GM18870 (cell line): ENCODE results near the gene FRAT2.

Experiments
- ATAC-seq: cut with Tn5 transposase; IDR thresholded peaks from one replicate; pipeline ENCODE4 v1.9.1; 2021; ENCODE audit warnings: moderate library complexity; ENCODE audit not compliant: unreplicated experiment

Gene FRAT2

DNA sequence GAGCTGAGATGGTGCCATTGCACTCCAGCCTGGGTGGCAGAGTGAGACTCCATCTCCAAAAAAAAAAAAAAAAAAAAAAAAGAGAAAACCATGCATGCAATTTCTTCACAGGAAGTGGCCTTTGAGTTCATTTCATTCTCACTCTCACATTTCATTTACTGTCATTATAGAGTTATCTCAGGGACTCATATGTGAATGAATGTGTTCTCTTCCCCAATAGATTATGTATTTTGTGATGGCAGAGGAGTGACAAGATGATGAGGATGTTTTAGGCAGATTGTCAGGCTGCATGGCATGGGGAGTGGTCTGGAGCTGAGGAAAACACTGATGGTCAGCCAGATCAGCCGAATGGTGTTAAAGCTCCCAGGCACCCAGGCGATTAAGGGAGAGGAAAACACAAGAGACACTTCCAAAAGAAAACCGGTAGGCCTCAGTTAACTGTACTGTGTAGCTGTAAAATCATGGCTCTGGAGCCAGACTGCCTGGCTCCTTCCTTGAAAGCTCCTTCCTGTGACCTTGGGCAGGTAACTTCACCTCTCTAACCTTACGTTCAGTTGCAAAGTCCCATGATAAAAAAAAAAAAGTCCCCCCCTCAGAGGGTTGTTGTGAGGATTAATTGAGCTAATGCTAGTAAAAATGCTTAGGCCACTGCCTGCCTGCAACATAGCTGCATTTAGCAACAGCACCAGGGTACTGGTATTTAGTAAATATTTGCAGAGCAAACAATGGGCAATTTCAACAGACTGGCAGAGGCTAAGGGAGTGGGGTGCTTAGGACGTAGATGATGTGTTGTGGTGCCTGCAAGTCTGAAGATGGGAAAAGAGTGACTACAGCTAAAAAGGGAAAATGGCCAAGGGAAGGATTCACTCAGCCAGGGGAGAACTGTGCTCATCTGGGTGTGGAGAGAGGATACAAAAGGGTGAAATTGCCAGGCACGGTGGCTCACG, 6.9 kb downstream of the FRAT2 start:
- no peak for ATAC-seq

DNA sequence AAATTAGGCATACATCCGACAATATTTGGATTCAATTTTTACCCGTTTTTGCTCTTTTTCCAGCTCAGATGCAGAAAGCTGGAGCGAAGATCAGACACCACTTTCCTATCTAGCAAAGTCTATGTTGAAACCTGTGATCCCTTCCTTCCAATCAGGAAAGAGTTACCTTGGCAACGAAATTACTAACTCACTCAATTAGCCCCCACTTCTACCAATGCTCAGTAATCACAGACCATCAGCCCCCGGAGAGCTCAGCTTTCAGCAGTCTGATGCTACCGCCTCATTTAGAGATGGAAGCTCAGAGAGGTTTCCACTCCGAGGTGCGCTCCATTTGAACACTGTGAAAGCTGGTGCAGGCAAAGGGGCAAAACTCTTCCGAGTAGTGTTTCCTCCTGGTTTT, 8.8 kb downstream of the FRAT2 start:
- ATAC-seq: no peak

DNA sequence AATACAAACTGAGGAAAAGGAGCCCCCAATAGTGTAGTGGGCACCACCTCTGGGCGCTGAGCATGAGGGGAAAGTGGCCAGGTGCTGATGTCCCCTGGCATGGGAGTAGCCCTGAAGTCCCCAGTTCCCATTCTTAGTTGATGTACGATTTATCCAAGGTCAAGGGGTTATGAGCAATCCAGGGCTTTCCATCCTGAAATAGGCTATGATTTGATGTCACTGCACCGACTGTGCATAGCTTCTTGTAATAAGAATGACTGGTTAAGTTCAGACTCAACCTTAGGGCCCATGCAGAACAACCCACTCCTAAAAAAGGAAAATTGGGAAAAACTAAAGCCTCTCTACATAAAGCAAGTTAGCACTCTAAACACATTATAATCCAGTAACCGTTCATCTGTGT, 11.0 kb downstream of the FRAT2 start:
- ATAC-seq: no peak

GRCh38 chr10:97321804-97322190, 12.7 kb downstream of the FRAT2 start:
- no peak for ATAC-seq

DNA sequence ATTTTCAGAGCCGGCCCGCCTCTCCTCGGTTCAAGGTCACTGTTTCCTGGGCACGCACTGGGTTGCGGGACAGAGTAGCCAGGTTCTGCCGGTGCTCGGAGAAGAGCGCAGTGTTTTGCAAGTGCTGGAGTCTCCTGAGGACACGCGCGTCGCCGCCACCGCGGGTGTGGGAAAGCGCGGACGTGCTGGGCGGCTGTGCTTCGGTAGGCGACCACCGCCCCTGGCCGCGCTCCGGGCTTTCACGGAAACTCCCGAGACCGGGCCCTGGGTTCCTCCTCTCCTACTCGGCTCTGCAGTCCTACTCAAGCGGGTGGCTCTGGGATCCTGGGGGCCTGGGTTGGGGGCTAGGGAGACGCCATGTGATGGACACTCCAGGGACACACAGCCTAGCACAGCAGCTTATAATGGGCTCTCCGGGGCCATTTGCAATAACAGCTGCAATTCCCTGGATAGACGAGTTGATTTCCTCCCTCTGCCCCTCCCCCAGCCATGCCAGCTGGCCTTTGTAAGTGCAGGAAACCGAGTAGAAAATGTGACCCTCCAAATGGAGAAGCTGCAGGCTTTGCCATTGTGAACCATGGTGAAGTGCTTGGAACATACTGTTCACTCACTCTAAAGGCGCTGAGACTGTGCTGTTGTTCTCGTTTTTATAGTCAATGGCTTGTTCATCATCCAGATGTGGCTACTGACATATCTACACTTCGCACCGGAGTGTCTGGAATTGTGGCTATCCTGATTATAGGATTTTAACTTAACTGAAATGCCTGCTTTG, 13.3 kb downstream of the FRAT2 start:
- no peak for ATAC-seq

DNA sequence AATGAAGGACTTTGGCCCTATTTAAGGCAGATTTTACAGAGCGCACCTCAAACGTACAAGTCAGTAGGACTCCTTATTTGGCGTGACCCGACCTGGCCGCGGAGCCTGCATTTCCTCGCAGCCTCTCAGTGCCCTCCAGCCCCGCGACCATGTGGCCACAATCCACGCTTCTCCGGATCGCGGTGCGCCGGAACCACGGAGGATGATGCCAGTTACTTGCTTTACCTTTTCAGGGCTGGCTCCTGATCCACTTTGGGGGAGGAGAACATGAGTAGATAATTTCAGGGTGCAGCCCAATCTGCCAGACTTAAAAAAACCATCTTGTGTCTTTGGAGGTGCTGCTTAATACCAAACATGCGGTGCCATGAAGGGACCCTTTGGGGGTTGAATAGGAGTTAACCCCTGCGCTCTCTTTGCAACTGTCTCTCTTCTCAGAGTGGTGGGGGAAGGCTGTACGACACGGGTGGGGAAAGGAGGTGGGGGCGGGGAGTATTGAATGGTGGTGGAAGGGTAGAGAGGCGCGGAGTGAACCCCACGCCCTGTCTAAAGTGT, 14.0 kb downstream of the FRAT2 start:
- no peak for ATAC-seq

- no peak for ATAC-seq
Measured at GRCh38 chr10:97319671-97320479, 14.7 kb downstream of the FRAT2 start.

DNA sequence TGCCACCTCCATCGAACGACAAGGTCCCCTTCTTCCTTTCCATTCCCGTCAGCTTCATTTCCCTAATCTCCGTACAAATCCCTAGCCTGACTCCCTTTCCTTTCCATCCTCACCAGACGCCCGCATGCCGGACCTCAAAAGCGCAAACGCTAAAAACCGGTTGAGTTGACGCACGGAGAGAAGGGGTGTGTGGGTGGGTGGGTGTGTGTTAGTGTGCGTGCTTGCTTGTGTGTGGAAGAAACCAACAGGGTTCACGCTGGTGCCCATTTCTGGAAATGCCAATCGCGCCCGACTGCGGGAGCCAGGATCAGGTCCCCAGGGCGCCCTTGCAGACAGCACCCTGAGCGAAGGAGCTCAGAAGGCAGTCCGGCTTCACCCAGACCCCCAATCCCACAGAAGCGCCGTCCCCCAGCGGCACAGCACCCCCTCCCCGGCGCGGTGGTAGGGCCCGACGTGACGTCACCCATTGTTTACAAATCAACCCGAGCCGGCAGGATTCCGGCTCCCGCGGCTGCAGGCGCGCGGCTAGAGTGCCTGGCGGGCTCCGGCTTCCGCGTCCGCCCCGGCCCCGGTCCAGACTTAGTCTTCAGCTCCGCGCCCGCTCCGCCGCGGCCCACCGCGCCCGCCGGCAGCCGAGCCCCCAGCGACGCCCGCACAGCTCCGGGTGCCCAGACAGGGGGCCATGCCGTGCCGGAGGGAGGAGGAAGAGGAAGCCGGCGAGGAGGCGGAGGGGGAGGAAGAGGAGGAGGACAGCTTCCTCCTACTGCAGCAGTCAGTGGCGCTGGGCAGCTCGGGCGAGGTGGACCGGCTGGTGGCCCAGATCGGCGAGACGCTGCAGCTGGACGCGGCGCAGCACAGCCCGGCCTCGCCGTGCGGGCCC, 15.5 kb downstream of the FRAT2 start, which contains the start of gene FRAT1:
TSS of gene FRAT1 (plus strand) at position 500 of the 880 bp plus-strand sequence. CDS start at position 683, 183 bp downstream.
- ATAC-seq: peak; percentile 78

- no peak for ATAC-seq
Measured at GRCh38 chr10:97314671-97315070, 19.9 kb downstream of the FRAT2 start.

DNA sequence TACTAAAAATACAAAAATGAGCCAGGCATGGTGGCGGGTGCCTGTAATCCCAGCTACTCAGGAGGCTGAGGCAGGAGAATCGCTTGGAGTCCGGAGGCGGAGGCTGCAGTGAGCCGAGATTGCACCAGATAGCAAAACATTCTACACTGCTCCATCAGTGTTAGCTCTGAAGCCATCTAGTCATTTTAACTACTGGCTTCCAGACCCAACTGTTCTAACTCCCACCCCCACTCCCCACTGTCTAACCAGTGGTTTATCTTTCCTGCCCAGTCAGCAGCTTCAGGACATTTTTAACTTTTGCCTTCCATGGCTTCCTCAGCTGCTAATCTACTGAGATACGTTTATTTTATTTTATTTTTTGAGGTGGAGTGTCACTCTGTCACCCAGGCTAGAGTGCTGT, 21.6 kb downstream of the FRAT2 start:
- no peak for ATAC-seq

DNA sequence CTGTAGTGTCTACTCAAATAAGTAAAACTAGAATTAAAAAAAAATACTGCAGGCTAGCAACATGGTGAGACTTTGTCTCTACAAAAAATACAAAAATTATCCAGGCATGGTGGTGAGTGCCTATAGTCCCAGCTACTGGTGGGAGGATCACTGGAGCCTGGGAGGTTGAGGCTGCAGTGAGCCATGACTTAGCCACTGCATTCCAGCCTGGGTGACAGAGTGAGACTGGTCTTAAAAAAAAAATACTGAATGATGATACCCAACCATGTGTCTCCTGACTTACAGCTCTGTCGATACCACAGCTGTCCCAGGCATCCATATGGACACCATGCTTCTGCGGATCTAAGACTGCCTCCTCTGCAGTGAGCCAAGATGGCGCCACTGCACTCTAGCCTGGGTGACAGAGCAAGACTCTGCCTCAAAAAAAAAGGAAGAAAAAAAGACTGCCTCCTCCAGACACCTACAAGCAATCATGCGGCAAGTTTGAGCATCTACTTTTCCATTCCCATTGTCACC, 23.4 kb downstream of the FRAT2 start:
- ATAC-seq: no peak

DNA sequence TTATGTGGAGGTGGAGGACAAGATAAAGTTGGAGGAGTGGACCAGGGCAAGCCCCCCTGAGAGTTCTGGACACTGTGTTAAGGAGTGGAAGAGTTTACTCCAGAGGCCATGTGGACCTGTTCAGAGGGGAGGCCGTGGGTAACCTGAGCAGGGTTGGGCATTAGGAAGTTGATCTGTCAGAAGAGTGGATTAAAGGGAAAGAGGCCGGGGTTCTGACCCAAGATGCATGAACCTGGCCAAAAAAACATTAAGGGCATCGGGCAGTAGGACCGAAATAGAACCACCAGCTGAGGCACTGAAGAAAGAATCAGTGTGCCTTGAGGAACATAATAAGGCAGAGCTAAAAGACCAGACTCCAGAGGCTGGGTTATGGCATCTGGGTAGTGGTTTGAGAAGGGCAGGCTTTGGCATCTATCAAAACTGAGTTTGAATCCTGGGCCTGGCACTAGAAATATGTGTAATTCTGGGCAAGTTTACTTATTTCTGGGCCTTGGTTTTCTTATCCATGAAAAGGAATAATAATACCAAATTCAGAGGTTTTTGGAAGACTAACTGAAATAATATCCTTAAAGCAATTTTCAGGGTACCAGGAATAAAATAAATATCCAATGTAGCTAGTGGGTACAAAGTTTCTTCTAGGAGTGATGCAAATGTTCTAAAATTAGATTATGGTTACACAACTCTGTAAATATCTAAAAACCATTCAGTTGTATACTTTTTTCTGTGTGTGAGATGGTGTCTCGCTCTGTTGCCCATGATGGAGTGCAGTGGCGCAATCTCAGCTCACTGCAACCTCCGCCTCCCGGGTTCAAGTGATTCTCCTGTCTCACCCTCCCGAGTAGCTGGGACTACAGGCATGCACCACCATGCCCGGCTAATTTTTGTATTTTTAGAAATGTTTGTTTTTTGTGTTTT, 26.4 kb downstream of the FRAT2 start:
- ATAC-seq: no peak

DNA sequence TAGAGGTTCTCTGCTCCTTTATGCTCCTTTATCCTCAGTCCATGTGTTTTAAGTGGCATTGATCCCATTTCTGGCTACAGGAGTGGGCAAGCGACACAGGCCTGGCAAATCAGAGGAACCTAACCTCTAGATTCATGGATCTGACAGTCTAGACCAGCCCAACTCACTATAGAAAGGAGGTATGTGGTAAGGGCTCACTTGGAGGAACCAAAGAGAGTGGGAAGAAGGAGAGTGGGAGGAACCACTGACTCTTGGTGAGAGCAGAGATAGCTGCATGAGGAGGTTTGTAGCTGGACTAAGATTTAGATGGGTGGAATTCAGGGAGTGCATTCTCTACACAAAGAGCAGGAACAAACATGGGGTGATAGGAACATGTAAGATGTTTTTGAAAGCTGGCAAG, 27.1 kb downstream of the FRAT2 start:
- ATAC-seq: no peak

GRCh38 chr10:97302088-97302791, 32.3 kb downstream of the FRAT2 start:
- ATAC-seq: no peak

DNA sequence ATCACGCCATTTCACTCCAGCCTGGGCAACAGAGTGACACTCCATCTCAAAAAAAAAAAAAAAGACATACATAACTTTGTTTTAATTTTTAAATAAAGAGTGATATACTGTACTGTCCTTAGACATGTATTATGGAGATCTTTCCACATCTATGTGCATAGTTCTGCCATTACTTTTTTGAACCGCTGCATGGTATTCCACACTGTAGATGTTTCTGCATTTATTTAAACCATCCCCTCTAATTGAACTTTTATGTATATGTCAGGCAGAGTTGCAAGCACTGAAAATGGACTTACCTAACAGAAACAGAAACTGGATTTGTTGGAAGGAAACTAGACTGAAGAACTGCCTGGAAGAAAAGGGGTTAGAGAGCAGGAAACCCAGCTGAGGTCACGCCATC, 33.5 kb downstream of the FRAT2 start:
- ATAC-seq: no peak

DNA sequence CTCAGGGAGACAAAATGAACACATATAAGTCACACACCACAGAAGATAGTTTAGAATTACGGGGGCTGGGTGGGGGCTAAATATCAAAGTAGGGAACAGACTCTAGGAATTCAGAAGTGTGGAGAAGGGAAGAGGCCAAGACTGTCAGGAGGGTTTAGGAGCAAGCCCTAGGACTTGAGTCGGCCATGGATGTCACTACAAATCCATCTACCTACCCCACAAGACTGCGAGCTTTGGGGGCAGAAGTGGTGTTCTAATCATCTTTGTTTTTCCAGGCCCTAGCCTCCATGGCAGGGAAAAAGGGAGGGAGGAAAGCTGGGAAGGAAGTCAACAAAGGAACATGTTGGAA, 36.3 kb downstream of the FRAT2 start:
- ATAC-seq: no peak

DNA sequence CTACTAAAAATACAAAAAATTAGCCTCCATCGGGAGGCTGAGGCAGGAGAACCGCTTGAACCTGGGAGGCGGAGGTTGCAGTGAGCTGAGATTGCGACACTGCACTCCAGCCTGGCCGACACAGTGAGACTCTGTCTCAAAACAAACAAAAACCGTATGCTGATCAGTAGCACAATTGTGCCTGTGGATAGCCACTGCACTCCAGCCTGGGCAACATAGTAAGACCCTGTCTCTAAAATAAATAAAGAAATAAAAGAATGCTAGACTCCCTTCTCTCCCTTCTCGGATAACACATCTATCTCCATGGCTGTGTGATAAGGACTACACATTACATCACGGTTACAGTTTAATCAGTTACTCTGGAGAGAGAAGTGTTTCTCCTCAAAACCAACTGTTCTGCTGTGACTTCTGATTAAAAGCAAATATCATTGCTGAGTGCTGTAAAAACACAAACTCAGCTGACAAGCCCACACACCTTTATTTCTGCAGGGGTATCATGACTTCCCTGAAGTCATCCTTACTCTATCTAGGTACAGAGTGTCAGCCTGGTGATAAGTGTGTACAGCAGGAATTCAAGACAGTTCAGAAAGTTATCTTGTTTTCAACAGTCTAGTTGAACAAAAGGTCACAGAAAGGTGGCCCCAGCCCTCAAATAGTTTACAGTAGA, 36.8 kb downstream of the FRAT2 start:
- ATAC-seq: no peak

DNA sequence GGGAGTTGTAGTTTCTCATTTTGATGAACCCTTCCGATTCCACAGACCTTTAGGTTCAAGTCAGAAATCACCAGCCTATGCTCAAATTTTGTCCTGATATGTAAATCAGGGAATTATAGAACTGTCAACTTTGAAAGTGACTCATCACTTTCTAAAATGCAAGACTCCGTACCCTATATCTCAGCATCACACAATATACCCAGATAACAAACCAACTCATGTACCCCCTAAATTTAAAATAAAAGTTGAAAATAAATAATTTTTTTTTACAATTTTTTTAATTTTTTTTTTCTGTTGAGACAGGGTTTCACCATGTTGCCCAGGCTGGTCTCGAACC, 41.7 kb downstream of the FRAT2 start:
- no peak for ATAC-seq
